ENCODE measurements around the gene BMP2. TPM values are rescaled to one million over a fixed set of nuclear protein-coding genes. Genes with fewer than 3 reads are reported as not detected.

Gene BMP2
- total and polyA plus RNA-seq, 2 experiments from 2014 or later = 0.73 to 1.0 TPM

DNA sequence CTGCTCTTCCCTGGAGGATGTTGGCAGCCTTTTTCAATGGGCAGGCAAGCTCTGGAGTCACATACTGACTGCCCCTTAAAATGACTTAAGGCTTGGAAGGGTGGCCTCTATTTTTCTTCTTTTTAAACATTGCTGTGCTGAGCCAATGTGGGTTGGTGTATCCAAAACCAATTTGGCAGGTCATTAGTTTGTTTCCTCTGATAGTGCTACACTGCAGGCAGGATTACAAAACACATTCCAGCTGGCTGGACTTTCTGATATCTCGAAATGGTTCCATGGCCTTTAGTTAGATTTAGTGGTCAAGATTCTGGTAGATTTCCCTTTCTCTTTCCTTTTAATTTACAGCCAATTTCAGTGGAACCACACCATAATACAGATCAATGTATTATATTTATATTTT, 28.1 kb upstream of the BMP2 start:
- Histone ChIP-seq H3K4me2 (no peak overlapping the region), H2AFZ (peak overlapping the region; percentile 5; the same call in 1 of the 2 replicates), H3K9me2 (ENCODE audit: insufficient read depth) (no peaks in the 10 kb centered on the region; the same call in 1 of the 2 replicates), H3K27ac (ENCODE audit: low read depth) (no peak overlapping the region), H3K79me2 (replicated peaks; ENCODE audit: insufficient read depth) (no peaks in the 10 kb centered on the region), H3K4me3 (no peak overlapping the region), H3K27me3 (ENCODE audit: insufficient read depth) (no peaks in the 10 kb centered on the region), H3K4me1 (ENCODE audit: insufficient read depth) (no peaks in the 10 kb centered on the region), H3F3A (replicated peaks; ENCODE audit: low read depth) (no peaks in the 10 kb centered on the region), H4K20me1 (replicated peaks; ENCODE audit: insufficient read depth) (no peaks in the 10 kb centered on the region), H3K36me3 (ENCODE audit: insufficient read depth) (no peaks in the 10 kb centered on the region)
- H3K4me3 Mint-ChIP-seq = no peak overlapping the region
- no peaks in the 10 kb centered on the region for H3K36me3 Mint-ChIP-seq (ENCODE audit: low read depth)
- H3K27me3 Mint-ChIP-seq (ENCODE audit: insufficient read depth, low read depth, poor library complexity) = peaks cover 2% of the 10 kb centered on the region
- ATAC-seq (no peak), DNase-seq (ENCODE audit: low spot score) (no peak)
- peaks cover 2% of the 10 kb centered on the region; the same call in 2 of the 3 replicates for H3K9me3 Mint-ChIP-seq
- H3K4me1 Mint-ChIP-seq = peaks cover 13% of the 10 kb centered on the region
- no peak for TF ChIP-seq EZH2 (IDR thresholded peaks at IDR 0.05; ENCODE audit: low read depth, unreplicated experiment)
- TF ChIP-seq, protein P1, sequence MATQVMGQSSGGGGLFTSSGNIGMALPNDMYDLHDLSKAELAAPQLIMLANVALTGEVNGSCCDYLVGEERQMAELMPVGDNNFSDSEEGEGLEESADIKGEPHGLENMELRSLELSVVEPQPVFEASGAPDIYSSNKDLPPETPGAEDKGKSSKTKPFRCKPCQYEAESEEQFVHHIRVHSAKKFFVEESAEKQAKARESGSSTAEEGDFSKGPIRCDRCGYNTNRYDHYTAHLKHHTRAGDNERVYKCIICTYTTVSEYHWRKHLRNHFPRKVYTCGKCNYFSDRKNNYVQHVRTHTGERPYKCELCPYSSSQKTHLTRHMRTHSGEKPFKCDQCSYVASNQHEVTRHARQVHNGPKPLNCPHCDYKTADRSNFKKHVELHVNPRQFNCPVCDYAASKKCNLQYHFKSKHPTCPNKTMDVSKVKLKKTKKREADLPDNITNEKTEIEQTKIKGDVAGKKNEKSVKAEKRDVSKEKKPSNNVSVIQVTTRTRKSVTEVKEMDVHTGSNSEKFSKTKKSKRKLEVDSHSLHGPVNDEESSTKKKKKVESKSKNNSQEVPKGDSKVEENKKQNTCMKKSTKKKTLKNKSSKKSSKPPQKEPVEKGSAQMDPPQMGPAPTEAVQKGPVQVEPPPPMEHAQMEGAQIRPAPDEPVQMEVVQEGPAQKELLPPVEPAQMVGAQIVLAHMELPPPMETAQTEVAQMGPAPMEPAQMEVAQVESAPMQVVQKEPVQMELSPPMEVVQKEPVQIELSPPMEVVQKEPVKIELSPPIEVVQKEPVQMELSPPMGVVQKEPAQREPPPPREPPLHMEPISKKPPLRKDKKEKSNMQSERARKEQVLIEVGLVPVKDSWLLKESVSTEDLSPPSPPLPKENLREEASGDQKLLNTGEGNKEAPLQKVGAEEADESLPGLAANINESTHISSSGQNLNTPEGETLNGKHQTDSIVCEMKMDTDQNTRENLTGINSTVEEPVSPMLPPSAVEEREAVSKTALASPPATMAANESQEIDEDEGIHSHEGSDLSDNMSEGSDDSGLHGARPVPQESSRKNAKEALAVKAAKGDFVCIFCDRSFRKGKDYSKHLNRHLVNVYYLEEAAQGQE (IDR thresholded peaks at IDR 0.05; ENCODE audit: unreplicated experiment) = no peak
- no peak for TF ChIP-seq CREB1 (CRISPR knock-in tag; IDR thresholded peaks at IDR 0.05; ENCODE audit: low read depth)
- TF ChIP-seq, protein P2, sequence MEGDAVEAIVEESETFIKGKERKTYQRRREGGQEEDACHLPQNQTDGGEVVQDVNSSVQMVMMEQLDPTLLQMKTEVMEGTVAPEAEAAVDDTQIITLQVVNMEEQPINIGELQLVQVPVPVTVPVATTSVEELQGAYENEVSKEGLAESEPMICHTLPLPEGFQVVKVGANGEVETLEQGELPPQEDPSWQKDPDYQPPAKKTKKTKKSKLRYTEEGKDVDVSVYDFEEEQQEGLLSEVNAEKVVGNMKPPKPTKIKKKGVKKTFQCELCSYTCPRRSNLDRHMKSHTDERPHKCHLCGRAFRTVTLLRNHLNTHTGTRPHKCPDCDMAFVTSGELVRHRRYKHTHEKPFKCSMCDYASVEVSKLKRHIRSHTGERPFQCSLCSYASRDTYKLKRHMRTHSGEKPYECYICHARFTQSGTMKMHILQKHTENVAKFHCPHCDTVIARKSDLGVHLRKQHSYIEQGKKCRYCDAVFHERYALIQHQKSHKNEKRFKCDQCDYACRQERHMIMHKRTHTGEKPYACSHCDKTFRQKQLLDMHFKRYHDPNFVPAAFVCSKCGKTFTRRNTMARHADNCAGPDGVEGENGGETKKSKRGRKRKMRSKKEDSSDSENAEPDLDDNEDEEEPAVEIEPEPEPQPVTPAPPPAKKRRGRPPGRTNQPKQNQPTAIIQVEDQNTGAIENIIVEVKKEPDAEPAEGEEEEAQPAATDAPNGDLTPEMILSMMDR (conservative IDR thresholded peaks at IDR 0.05; ENCODE audit: low read depth in 2 of 2) = no peak
- TF ChIP-seq STAT1 (IDR thresholded peaks at IDR 0.05; ENCODE audit: unreplicated experiment) = no peak
- TF ChIP-seq EZH2phosphoT487 (IDR thresholded peaks at IDR 0.05; ENCODE audit: unreplicated experiment) = no peak
- TF ChIP-seq, protein P3, sequence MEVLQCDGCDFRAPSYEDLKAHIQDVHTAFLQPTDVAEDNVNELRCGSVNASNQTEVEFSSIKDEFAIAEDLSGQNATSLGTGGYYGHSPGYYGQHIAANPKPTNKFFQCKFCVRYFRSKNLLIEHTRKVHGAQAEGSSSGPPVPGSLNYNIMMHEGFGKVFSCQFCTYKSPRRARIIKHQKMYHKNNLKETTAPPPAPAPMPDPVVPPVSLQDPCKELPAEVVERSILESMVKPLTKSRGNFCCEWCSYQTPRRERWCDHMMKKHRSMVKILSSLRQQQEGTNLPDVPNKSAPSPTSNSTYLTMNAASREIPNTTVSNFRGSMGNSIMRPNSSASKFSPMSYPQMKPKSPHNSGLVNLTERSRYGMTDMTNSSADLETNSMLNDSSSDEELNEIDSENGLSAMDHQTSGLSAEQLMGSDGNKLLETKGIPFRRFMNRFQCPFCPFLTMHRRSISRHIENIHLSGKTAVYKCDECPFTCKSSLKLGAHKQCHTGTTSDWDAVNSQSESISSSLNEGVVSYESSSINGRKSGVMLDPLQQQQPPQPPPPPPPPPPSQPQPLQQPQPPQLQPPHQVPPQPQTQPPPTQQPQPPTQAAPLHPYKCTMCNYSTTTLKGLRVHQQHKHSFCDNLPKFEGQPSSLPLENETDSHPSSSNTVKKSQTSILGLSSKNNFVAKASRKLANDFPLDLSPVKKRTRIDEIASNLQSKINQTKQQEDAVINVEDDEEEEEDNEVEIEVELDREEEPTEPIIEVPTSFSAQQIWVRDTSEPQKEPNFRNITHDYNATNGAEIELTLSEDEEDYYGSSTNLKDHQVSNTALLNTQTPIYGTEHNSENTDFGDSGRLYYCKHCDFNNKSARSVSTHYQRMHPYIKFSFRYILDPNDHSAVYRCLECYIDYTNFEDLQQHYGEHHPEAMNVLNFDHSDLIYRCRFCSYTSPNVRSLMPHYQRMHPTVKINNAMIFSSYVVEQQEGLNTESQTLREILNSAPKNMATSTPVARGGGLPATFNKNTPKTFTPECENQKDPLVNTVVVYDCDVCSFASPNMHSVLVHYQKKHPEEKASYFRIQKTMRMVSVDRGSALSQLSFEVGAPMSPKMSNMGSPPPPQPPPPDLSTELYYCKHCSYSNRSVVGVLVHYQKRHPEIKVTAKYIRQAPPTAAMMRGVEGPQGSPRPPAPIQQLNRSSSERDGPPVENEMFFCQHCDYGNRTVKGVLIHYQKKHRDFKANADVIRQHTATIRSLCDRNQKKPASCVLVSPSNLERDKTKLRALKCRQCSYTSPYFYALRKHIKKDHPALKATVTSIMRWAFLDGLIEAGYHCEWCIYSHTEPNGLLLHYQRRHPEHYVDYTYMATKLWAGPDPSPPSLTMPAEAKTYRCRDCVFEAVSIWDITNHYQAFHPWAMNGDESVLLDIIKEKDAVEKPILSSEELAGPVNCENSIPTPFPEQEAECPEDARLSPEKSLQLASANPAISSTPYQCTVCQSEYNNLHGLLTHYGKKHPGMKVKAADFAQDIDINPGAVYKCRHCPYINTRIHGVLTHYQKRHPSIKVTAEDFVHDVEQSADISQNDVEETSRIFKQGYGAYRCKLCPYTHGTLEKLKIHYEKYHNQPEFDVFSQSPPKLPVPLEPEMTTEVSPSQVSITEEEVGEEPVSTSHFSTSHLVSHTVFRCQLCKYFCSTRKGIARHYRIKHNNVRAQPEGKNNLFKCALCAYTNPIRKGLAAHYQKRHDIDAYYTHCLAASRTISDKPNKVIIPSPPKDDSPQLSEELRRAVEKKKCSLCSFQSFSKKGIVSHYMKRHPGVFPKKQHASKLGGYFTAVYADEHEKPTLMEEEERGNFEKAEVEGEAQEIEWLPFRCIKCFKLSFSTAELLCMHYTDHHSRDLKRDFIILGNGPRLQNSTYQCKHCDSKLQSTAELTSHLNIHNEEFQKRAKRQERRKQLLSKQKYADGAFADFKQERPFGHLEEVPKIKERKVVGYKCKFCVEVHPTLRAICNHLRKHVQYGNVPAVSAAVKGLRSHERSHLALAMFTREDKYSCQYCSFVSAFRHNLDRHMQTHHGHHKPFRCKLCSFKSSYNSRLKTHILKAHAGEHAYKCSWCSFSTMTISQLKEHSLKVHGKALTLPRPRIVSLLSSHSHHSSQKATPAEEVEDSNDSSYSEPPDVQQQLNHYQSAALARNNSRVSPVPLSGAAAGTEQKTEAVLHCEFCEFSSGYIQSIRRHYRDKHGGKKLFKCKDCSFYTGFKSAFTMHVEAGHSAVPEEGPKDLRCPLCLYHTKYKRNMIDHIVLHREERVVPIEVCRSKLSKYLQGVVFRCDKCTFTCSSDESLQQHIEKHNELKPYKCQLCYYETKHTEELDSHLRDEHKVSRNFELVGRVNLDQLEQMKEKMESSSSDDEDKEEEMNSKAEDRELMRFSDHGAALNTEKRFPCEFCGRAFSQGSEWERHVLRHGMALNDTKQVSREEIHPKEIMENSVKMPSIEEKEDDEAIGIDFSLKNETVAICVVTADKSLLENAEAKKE (CRISPR knock-in tag; IDR thresholded peaks at IDR 0.05) = no peak
- no peak for TF ChIP-seq JUNB (IDR thresholded peaks at IDR 0.05; ENCODE audit: unreplicated experiment)
- no peak for TF ChIP-seq ZNF114 (CRISPR knock-in tag; IDR thresholded peaks at IDR 0.05)
- TF ChIP-seq POLR2AphosphoS5 (IDR thresholded peaks at IDR 0.05; ENCODE audit: low read depth) = no peak
- TF ChIP-seq ZNF331 (CRISPR knock-in tag; IDR thresholded peaks at IDR 0.05; ENCODE audit: low read depth) = no peak
- no peak for TF ChIP-seq NANOG (IDR thresholded peaks at IDR 0.05; ENCODE audit: borderline replicate concordance)
- TF ChIP-seq, protein P4, sequence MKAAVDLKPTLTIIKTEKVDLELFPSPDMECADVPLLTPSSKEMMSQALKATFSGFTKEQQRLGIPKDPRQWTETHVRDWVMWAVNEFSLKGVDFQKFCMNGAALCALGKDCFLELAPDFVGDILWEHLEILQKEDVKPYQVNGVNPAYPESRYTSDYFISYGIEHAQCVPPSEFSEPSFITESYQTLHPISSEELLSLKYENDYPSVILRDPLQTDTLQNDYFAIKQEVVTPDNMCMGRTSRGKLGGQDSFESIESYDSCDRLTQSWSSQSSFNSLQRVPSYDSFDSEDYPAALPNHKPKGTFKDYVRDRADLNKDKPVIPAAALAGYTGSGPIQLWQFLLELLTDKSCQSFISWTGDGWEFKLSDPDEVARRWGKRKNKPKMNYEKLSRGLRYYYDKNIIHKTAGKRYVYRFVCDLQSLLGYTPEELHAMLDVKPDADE (IDR thresholded peaks at IDR 0.05) = no peak
- H3K27ac Mint-ChIP-seq = no peak overlapping the region
